ENCODE data around the gene JAGN1. TPM values are rescaled to one million over a fixed set of nuclear protein-coding genes. Genes with fewer than 3 reads are reported as not detected.

Gene JAGN1
- total RNA-seq, 1 donor from 2014 or later: 35.0 TPM

- Histone ChIP-seq H3K4me3 (ENCODE audit: low read length in 3 of 3) (no peak overlapping the region), H3K36me3 (ENCODE audit: control insufficient read depth in 3 of 3, insufficient read depth in 3 of 3, low read length in 3 of 3) (no peaks in the 10 kb centered on the region), H3K27ac (ENCODE audit: low read depth, low read length) (no peak overlapping the region), H3K9me3 (ENCODE audit: control insufficient read depth in 3 of 3, low read length in 3 of 3) (no peaks in the 10 kb centered on the region), H3K4me1 (ENCODE audit: control insufficient read depth in 3 of 3, insufficient read depth in 3 of 3, low read length in 3 of 3) (peaks cover 0 to 5% (median 2%) of the 10 kb centered on the region in 3 donors), H3K9ac (ENCODE audit: low read depth in 1 of 3, low read length in 3 of 3) (no peak overlapping the region), H3K27me3 (ENCODE audit: control insufficient read depth in 3 of 3, insufficient read depth in 3 of 3, low read length in 3 of 3) (no peaks in the 10 kb centered on the region)
Observed at GRCh38 chr3:9906480-9906879, 16.1 kb downstream of the JAGN1 start.

- Histone ChIP-seq H3K36me3 (ENCODE audit: control insufficient read depth in 3 of 3, insufficient read depth in 3 of 3, low read length in 3 of 3) (no peaks in the 10 kb centered on the region), H3K27me3 (ENCODE audit: control insufficient read depth in 3 of 3, insufficient read depth in 3 of 3, low read length in 3 of 3) (no peaks in the 10 kb centered on the region), H3K4me1 (ENCODE audit: control insufficient read depth in 3 of 3, insufficient read depth in 3 of 3, low read length in 3 of 3) (no peaks in the 10 kb centered on the region), H3K27ac (ENCODE audit: low read depth, low read length) (no peak overlapping the region), H3K4me3 (ENCODE audit: low read length in 3 of 3) (no peak overlapping the region), H3K9ac (ENCODE audit: low read depth in 1 of 3, low read length in 3 of 3) (no peak overlapping the region), H3K9me3 (ENCODE audit: control insufficient read depth in 3 of 3, low read length in 3 of 3) (no peaks in the 10 kb centered on the region)
Observed at GRCh38 chr3:9908286-9908685, 17.9 kb downstream of the JAGN1 start.

- Histone ChIP-seq H3K27ac (ENCODE audit: low read depth, low read length) (no peak overlapping the region), H3K36me3 (ENCODE audit: control insufficient read depth in 3 of 3, insufficient read depth in 3 of 3, low read length in 3 of 3) (no peaks in the 10 kb centered on the region), H3K4me1 (ENCODE audit: control insufficient read depth in 3 of 3, insufficient read depth in 3 of 3, low read length in 3 of 3) (peaks cover under 1 to 3% (median 2%) of the 10 kb centered on the region in 3 donors), H3K9ac (ENCODE audit: low read depth in 1 of 3, low read length in 3 of 3) (no peak overlapping the region), H3K9me3 (ENCODE audit: control insufficient read depth in 3 of 3, low read length in 3 of 3) (no peaks in the 10 kb centered on the region), H3K4me3 (ENCODE audit: low read length in 3 of 3) (no peak overlapping the region), H3K27me3 (ENCODE audit: control insufficient read depth in 3 of 3, insufficient read depth in 3 of 3, low read length in 3 of 3) (no peaks in the 10 kb centered on the region)
Observed at GRCh38 chr3:9909221-9910013, 19.0 kb downstream of the JAGN1 start.

- no peak overlapping the region for H3K27ac ChIP-seq (ENCODE audit: low read depth, low read length)
- no peaks in the 10 kb centered on the region for H3K9me3 ChIP-seq (ENCODE audit: control insufficient read depth in 3 of 3, low read length in 3 of 3)
- no peak overlapping the region for H3K9ac ChIP-seq (ENCODE audit: low read depth in 1 of 3, low read length in 3 of 3)
- no peaks in the 10 kb centered on the region for H3K27me3 ChIP-seq (ENCODE audit: control insufficient read depth in 3 of 3, insufficient read depth in 3 of 3, low read length in 3 of 3)
- H3K4me3 ChIP-seq (ENCODE audit: low read length in 3 of 3): no peak overlapping the region
- peaks cover 18 to 21% (median 20%) of the 10 kb centered on the region in 3 donors for H3K4me1 ChIP-seq (ENCODE audit: control insufficient read depth in 3 of 3, insufficient read depth in 3 of 3, low read length in 3 of 3)
- no peaks in the 10 kb centered on the region for H3K36me3 ChIP-seq (ENCODE audit: control insufficient read depth in 3 of 3, insufficient read depth in 3 of 3, low read length in 3 of 3)
Observed at GRCh38 chr3:9911863-9912262, 21.5 kb downstream of the JAGN1 start.

- no peak overlapping the region for H3K4me3 ChIP-seq (ENCODE audit: low read length in 3 of 3)
- no peaks in the 10 kb centered on the region for H3K36me3 ChIP-seq (ENCODE audit: control insufficient read depth in 3 of 3, insufficient read depth in 3 of 3, low read length in 3 of 3)
- no peaks in the 10 kb centered on the region for H3K9me3 ChIP-seq (ENCODE audit: control insufficient read depth in 3 of 3, low read length in 3 of 3)
- no peak overlapping the region for H3K9ac ChIP-seq (ENCODE audit: low read depth in 1 of 3, low read length in 3 of 3)
- H3K4me1 ChIP-seq (ENCODE audit: control insufficient read depth in 3 of 3, insufficient read depth in 3 of 3, low read length in 3 of 3): peaks cover 23 to 26% (median 23%) of the 10 kb centered on the region in 3 donors
- H3K27me3 ChIP-seq (ENCODE audit: control insufficient read depth in 3 of 3, insufficient read depth in 3 of 3, low read length in 3 of 3): no peaks in the 10 kb centered on the region
- H3K27ac ChIP-seq (ENCODE audit: low read depth, low read length): no peak overlapping the region
Observed at GRCh38 chr3:9912294-9912935, 22.0 kb downstream of the JAGN1 start.

- H3K4me1 ChIP-seq (ENCODE audit: control insufficient read depth in 3 of 3, insufficient read depth in 3 of 3, low read length in 3 of 3): peaks cover 32 to 36% (median 33%) of the 10 kb centered on the region in 3 donors
- H3K9me3 ChIP-seq (ENCODE audit: control insufficient read depth in 3 of 3, low read length in 3 of 3): no peaks in the 10 kb centered on the region
- no peak overlapping the region for H3K4me3 ChIP-seq (ENCODE audit: low read length in 3 of 3)
- no peak overlapping the region for H3K9ac ChIP-seq (ENCODE audit: low read depth in 1 of 3, low read length in 3 of 3)
- H3K27me3 ChIP-seq (ENCODE audit: control insufficient read depth in 3 of 3, insufficient read depth in 3 of 3, low read length in 3 of 3): no peaks in the 10 kb centered on the region
- peaks cover 0 to 2% (median 0%) of the 10 kb centered on the region in 3 donors for H3K36me3 ChIP-seq (ENCODE audit: control insufficient read depth in 3 of 3, insufficient read depth in 3 of 3, low read length in 3 of 3)
- no peak overlapping the region for H3K27ac ChIP-seq (ENCODE audit: low read depth, low read length)
Observed at GRCh38 chr3:9913601-9914000, 23.2 kb downstream of the JAGN1 start.

- no peaks in the 10 kb centered on the region for H3K9me3 ChIP-seq (ENCODE audit: control insufficient read depth in 3 of 3, low read length in 3 of 3)
- no peak overlapping the region for H3K9ac ChIP-seq (ENCODE audit: low read depth in 1 of 3, low read length in 3 of 3)
- no peak overlapping the region for H3K27ac ChIP-seq (ENCODE audit: low read depth, low read length)
- H3K36me3 ChIP-seq (ENCODE audit: control insufficient read depth in 3 of 3, insufficient read depth in 3 of 3, low read length in 3 of 3): peaks cover 0 to 2% (median 0%) of the 10 kb centered on the region in 3 donors
- H3K4me1 ChIP-seq (ENCODE audit: control insufficient read depth in 3 of 3, insufficient read depth in 3 of 3, low read length in 3 of 3): peaks cover 32 to 36% (median 33%) of the 10 kb centered on the region in 3 donors
- no peaks in the 10 kb centered on the region for H3K27me3 ChIP-seq (ENCODE audit: control insufficient read depth in 3 of 3, insufficient read depth in 3 of 3, low read length in 3 of 3)
- H3K4me3 ChIP-seq (ENCODE audit: low read length in 3 of 3): no peak overlapping the region
Observed at GRCh38 chr3:9914011-9914410, 23.6 kb downstream of the JAGN1 start.

- Histone ChIP-seq H3K27me3 (ENCODE audit: control insufficient read depth in 3 of 3, insufficient read depth in 3 of 3, low read length in 3 of 3) (no peaks in the 10 kb centered on the region), H3K9ac (ENCODE audit: low read depth in 1 of 3, low read length in 3 of 3) (peak overlapping the region; percentile 62 to 87 (median 63)), H3K4me1 (ENCODE audit: control insufficient read depth in 3 of 3, insufficient read depth in 3 of 3, low read length in 3 of 3) (peaks cover 32 to 36% (median 33%) of the 10 kb centered on the region in 3 donors), H3K9me3 (ENCODE audit: control insufficient read depth in 3 of 3, low read length in 3 of 3) (no peaks in the 10 kb centered on the region), H3K4me3 (ENCODE audit: low read length in 3 of 3) (peak overlapping the region; percentile 51 to 77 (median 67)), H3K27ac (ENCODE audit: low read depth, low read length) (peak overlapping the region; percentile 57), H3K36me3 (ENCODE audit: control insufficient read depth in 3 of 3, insufficient read depth in 3 of 3, low read length in 3 of 3) (peaks cover under 1 to 2% (median 1%) of the 10 kb centered on the region in 3 donors)
Observed at GRCh38 chr3:9914559-9915253, 24.3 kb downstream of the JAGN1 start.

- Histone ChIP-seq H3K27ac (ENCODE audit: low read depth, low read length) (peak overlapping the region; percentile 57), H3K9ac (ENCODE audit: low read depth in 1 of 3, low read length in 3 of 3) (peak overlapping the region; percentile 62 to 87 (median 84)), H3K4me1 (ENCODE audit: control insufficient read depth in 3 of 3, insufficient read depth in 3 of 3, low read length in 3 of 3) (peaks cover 32 to 36% (median 33%) of the 10 kb centered on the region in 3 donors), H3K4me3 (ENCODE audit: low read length in 3 of 3) (peak overlapping the region; percentile 67 to 77 (median 75)), H3K27me3 (ENCODE audit: control insufficient read depth in 3 of 3, insufficient read depth in 3 of 3, low read length in 3 of 3) (no peaks in the 10 kb centered on the region), H3K36me3 (ENCODE audit: control insufficient read depth in 3 of 3, insufficient read depth in 3 of 3, low read length in 3 of 3) (peaks cover 4 to 5% (median 4%) of the 10 kb centered on the region in 3 donors), H3K9me3 (ENCODE audit: control insufficient read depth in 3 of 3, low read length in 3 of 3) (no peaks in the 10 kb centered on the region)
Observed at GRCh38 chr3:9915254-9916141, 25.1 kb downstream of the JAGN1 start.

Data from skeletal muscle tissue (tissue), 4 donors.